ENCODE data around the gene TESK2.
"Not testable (repeated sequence)": the region's sequence is repeated elsewhere in the genome, so short reads cannot be mapped to it uniquely, and the experiment has no call there.

TESK2 gene

GRCh38 chr1:45507195-45507594 lies 16.2 kb upstream of the TESK2 start:
- peaks cover 23% of the 10 kb centered on the region for H3K36me3 ChIP-seq (ENCODE audit: control insufficient read depth, insufficient read depth, low read length)
- no peaks in the 10 kb centered on the region for H3K27me3 ChIP-seq (ENCODE audit: control insufficient read depth, insufficient read depth, low read length)
- no peaks in the 10 kb centered on the region for H3K4me1 ChIP-seq (ENCODE audit: control insufficient read depth, insufficient read depth, low read length)
- H3K9ac ChIP-seq (ENCODE audit: low read depth, low read length): no peak overlapping the region
- no peaks in the 10 kb centered on the region for H3K9me3 ChIP-seq (ENCODE audit: control insufficient read depth, insufficient read depth, low read length)
- H3K4me3 ChIP-seq (ENCODE audit: low read depth, low read length): no peak overlapping the region

DNA sequence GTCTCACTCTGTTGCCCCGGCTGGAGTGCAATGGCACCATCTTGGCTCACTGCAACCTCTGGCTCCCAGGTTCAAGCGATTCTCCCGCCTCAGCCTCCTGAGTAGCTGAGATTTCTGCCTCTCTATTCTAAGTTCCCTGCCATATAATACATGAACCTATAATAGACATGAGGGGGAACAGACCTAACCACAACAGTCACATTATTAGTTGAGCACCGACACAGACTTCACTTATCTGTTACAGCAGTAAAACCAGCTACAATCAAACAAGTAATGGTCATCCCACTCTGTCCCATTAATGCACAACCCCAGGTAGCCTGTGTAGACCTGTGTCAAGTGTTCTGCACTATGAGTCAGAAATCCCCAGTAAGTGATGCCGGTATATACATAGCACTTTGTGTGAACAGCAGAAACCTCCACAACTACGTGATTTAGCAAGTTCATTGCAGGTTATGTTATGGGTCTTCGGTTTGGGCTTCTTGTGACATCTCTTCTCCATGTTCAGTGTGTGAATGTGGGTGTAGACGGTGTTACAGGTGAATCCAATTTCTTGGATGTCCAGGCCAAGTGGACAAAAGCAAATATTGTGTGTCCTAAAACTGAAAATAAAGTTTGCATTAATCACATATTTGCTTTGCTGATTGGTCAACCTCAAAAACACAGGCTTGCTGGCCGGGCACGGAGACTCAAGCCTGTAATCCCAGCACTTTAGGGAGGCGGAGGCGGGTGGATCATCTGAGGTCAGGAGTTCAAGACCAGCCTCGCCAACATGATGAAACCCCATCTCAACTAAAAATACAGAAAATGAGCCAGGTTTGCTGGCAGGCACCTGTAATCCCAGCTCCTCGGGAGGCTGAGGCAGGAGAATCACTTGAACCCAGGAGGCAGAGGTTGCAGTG lies 12.7 kb upstream of the TESK2 start:
- no peaks in the 10 kb centered on the region for H3K9me3 ChIP-seq (ENCODE audit: control insufficient read depth, insufficient read depth, low read length)

GRCh38 chr1:45501505-45501859 lies 10.5 kb upstream of the TESK2 start:
- Histone ChIP-seq H3K9me3 (ENCODE audit: control insufficient read depth, insufficient read depth, low read length) (no peaks in the 10 kb centered on the region), H3K4me3 (ENCODE audit: low read depth, low read length) (no peak overlapping the region), H3K4me1 (ENCODE audit: control insufficient read depth, insufficient read depth, low read length) (peaks cover 3% of the 10 kb centered on the region), H3K36me3 (ENCODE audit: control insufficient read depth, insufficient read depth, low read length) (no peaks in the 10 kb centered on the region), H3K27me3 (ENCODE audit: control insufficient read depth, insufficient read depth, low read length) (no peaks in the 10 kb centered on the region), H3K9ac (ENCODE audit: low read depth, low read length) (no peak overlapping the region)

More for the DNA sequence above, 12.7 kb upstream of the TESK2 start:
- Histone ChIP-seq H3K36me3 (ENCODE audit: control insufficient read depth, insufficient read depth, low read length) (no peaks in the 10 kb centered on the region), H3K4me1 (ENCODE audit: control insufficient read depth, insufficient read depth, low read length) (peaks cover 1% of the 10 kb centered on the region), H3K27me3 (ENCODE audit: control insufficient read depth, insufficient read depth, low read length) (no peaks in the 10 kb centered on the region), H3K9ac (ENCODE audit: low read depth, low read length) (no peak overlapping the region), H3K4me3 (ENCODE audit: low read depth, low read length) (no peak overlapping the region)

DNA sequence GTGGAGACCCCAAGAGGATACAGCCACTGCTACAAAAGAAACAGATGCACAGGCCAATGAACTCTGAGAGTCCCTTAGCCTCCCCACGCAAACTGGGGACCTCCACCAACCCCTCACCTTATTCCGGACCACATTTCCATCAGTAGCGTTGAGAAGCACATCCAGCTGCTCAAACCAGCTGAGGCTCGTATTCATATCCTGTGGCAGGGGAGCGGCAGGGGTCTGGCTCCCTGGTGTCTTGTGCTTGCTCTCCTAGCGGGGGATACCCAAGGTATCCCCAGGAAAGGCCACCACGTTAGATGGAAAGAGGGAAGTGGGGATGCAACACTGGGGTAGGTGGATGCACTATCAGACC lies 8.4 kb upstream of the TESK2 start:
- Histone ChIP-seq H3K4me1 (ENCODE audit: control insufficient read depth, insufficient read depth, low read length) (peaks cover 3% of the 10 kb centered on the region), H3K9me3 (ENCODE audit: control insufficient read depth, insufficient read depth, low read length) (no peaks in the 10 kb centered on the region), H3K27me3 (ENCODE audit: control insufficient read depth, insufficient read depth, low read length) (no peaks in the 10 kb centered on the region), H3K36me3 (ENCODE audit: control insufficient read depth, insufficient read depth, low read length) (no peaks in the 10 kb centered on the region), H3K9ac (ENCODE audit: low read depth, low read length) (peak overlapping the region; percentile 13), H3K4me3 (ENCODE audit: low read depth, low read length) (peak overlapping the region; percentile 64)

DNA sequence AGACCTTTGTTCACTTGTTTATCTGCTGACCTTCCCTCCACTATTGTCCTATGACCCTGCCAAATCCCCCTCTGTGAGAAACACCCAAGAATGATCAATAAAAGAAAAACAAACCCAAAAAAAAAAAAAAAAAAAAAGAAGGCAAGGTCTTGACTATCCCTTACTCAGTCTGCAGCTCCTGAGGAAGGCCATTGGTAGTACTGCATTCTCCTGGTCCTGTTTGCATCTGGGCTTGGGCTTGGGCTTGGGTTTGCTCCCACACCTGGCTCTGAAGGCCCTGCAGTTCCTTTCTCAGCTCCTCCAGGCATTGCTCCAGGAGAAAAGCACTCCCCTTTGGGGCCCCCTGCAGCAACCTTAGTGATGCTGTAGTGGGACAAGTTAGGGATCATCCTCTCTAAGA lies 7.3 kb upstream of the TESK2 start:
- Histone ChIP-seq H3K4me1 (ENCODE audit: control insufficient read depth, insufficient read depth, low read length) (peaks cover 3% of the 10 kb centered on the region), H3K27me3 (ENCODE audit: control insufficient read depth, insufficient read depth, low read length) (no peaks in the 10 kb centered on the region), H3K9me3 (ENCODE audit: control insufficient read depth, insufficient read depth, low read length) (no peaks in the 10 kb centered on the region), H3K9ac (ENCODE audit: low read depth, low read length) (no peak overlapping the region), H3K36me3 (ENCODE audit: control insufficient read depth, insufficient read depth, low read length) (no peaks in the 10 kb centered on the region), H3K4me3 (ENCODE audit: low read depth, low read length) (peak overlapping the region; percentile 64)

DNA sequence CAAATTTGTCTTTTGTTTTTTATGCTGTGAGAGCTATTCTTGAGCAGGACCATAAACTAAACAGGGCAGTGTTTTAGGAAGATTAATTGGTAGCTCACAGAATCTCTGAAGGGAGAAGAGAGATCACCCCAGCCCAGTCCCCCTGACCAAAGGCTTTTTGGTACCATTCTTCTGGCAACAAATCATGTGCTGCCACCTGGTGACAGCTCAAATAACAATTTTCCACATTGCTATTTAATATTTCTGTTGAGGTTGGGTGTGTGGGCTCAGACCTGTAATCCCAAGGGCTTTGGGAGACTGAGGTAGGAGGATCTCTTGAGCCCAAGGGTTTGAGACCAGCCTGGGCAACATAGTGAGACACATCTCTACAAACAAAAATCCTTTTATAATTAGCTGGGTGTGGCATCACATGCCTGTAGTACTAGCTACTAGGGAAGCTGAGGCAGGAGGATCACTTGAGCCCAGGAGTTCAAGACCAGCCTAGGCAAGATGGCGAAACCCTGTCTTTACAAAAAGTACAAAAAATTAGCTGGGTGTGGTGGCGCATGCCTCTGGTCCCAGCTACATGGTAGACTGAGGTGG lies 2.2 kb upstream of the TESK2 start:
- no peak overlapping the region for H3K9ac ChIP-seq (ENCODE audit: low read depth, low read length)
- H3K9me3 ChIP-seq (ENCODE audit: control insufficient read depth, insufficient read depth, low read length): no peaks in the 10 kb centered on the region
- H3K27me3 ChIP-seq (ENCODE audit: control insufficient read depth, insufficient read depth, low read length): peaks cover 3% of the 10 kb centered on the region
- H3K4me1 ChIP-seq (ENCODE audit: control insufficient read depth, insufficient read depth, low read length): peaks cover 4% of the 10 kb centered on the region
- H3K36me3 ChIP-seq (ENCODE audit: control insufficient read depth, insufficient read depth, low read length): no peaks in the 10 kb centered on the region
- no peak overlapping the region for H3K4me3 ChIP-seq (ENCODE audit: low read depth, low read length)

DNA sequence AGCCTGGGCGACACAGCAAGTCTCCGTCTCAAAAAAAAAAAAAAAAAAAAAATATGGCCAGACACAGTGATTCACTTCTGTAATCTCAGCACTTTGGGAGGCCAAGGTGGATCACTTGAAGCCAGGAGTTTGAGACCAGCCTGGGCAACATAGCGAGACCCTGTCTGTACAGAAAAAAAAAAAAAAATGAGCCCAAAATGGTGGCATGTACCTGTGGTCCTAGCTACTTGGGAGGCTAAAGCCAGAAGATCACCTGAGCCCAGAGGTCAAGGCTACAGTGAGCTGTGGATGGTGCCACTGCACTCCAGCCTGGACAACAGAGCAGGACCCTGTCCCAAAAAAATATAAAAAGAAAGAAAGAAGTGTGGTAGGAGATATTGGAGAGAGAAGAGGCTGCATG lies 1.7 kb upstream of the TESK2 start:
- H3K4me3 ChIP-seq (ENCODE audit: low read depth, low read length): no peak overlapping the region
- H3K9me3 ChIP-seq (ENCODE audit: control insufficient read depth, insufficient read depth, low read length): no peaks in the 10 kb centered on the region
- no peak overlapping the region for H3K9ac ChIP-seq (ENCODE audit: low read depth, low read length)
- peaks cover 4% of the 10 kb centered on the region for H3K4me1 ChIP-seq (ENCODE audit: control insufficient read depth, insufficient read depth, low read length)
- H3K36me3 ChIP-seq (ENCODE audit: control insufficient read depth, insufficient read depth, low read length): no peaks in the 10 kb centered on the region
- peaks cover 3% of the 10 kb centered on the region for H3K27me3 ChIP-seq (ENCODE audit: control insufficient read depth, insufficient read depth, low read length)

DNA sequence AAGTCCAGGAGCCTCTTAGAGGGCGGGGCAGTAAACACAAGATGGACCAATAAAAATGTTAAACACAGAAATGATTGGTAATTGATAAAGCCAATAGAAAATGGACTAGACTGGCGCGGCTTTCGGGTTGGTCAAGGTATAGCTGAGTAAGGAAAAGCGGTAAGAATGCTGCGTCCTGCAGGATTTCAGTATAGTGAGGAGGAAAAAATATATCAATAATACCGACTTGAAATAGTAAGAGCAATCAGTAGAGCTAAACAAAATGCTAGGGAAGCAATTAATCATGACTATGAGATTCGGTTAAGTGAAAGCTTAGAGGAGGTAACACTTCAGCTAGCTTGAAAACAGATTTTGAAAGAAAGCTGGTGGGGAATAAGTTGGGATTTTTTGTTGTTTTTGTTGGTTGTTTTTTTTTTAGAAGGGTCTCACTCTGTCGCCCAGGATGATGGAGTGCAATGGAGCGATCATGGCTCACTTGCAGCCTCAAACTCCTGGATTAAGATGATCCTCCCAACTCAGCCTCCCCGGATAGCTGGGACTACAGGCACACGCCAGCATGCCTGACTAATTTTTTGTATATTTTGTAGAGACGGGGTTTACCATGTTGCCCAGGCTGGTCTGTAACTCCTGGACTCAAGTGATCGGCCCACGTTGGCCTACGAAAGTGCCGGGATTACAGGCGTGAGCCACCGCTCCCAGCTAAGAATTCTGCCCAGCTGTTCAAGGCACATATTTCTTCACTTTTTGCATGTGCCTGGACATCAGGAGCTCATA lies 711 bp upstream of the TESK2 start:
- Histone ChIP-seq H3K9ac (ENCODE audit: low read depth, low read length) (no peak overlapping the region), H3K4me3 (ENCODE audit: low read depth, low read length) (peak overlapping the region; percentile 39), H3K27me3 (ENCODE audit: control insufficient read depth, insufficient read depth, low read length) (peaks cover 3% of the 10 kb centered on the region), H3K9me3 (ENCODE audit: control insufficient read depth, insufficient read depth, low read length) (no peaks in the 10 kb centered on the region), H3K36me3 (ENCODE audit: control insufficient read depth, insufficient read depth, low read length) (no peaks in the 10 kb centered on the region), H3K4me1 (ENCODE audit: control insufficient read depth, insufficient read depth, low read length) (peaks cover 4% of the 10 kb centered on the region)

DNA sequence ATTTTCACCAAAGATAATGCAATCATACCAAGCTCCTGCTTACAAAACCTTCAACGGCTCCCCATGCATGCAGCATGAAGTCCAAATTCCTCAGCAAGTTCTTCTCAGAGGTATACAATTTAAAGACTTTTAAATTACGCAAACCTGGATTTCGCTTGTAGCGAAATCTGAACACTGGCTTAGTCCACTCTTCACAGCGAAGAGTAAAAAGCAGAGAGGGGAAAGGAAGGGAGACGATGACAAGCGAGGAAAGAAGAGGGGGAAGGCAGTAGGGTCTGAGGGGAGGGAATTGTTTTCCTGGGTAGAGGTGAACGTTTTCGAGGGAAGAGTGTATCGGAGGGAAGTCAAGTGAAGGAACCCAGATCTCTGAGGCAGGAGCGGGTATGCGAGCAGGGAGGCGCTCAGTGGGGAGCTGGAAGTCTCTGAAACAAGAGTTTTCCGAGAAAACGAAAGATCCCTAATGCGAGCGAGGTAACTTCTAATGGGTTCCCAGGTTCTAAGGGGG lies 790 bp downstream of the TESK2 start:
- H3K4me3 ChIP-seq (ENCODE audit: low read depth, low read length): peak overlapping the region; percentile 61
- peaks cover 3% of the 10 kb centered on the region for H3K27me3 ChIP-seq (ENCODE audit: control insufficient read depth, insufficient read depth, low read length)
- H3K36me3 ChIP-seq (ENCODE audit: control insufficient read depth, insufficient read depth, low read length): no peaks in the 10 kb centered on the region
- no peaks in the 10 kb centered on the region for H3K9me3 ChIP-seq (ENCODE audit: control insufficient read depth, insufficient read depth, low read length)
- peak overlapping the region; percentile 47 for H3K9ac ChIP-seq (ENCODE audit: low read depth, low read length)
- peaks cover 4% of the 10 kb centered on the region for H3K4me1 ChIP-seq (ENCODE audit: control insufficient read depth, insufficient read depth, low read length)

DNA sequence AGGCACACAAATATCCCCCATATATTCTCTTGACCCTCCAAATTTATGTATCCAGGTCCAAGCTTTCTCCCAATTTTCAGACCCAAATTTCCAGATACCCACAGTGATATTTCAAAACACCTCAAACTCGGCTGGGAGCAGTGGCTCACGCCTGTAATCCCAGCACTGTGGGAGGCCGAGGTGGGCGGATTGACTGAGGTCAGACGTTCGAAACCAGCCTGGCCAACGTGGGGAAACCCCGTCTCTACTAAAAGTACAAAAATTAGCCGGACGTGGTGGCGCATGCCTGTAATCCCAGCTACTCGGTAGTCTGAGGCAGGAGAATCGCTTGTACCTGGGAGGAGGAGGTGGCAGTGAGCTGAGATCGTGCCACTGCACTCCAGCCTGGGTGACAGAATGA lies 1.6 kb downstream of the TESK2 start:
- H3K27me3 ChIP-seq (ENCODE audit: control insufficient read depth, insufficient read depth, low read length); H3K4me1 ChIP-seq (ENCODE audit: control insufficient read depth, insufficient read depth, low read length); H3K9ac ChIP-seq (ENCODE audit: low read depth, low read length); H3K9me3 ChIP-seq (ENCODE audit: control insufficient read depth, insufficient read depth, low read length); H3K36me3 ChIP-seq (ENCODE audit: control insufficient read depth, insufficient read depth, low read length): not testable (repeated sequence)
- peak overlapping the region; percentile 61 for H3K4me3 ChIP-seq (ENCODE audit: low read depth, low read length)

GRCh38 chr1:45488666-45489377 lies 2.1 kb downstream of the TESK2 start:
- H3K36me3 ChIP-seq (ENCODE audit: control insufficient read depth, insufficient read depth, low read length): no peaks in the 10 kb centered on the region
- peaks cover 3% of the 10 kb centered on the region for H3K27me3 ChIP-seq (ENCODE audit: control insufficient read depth, insufficient read depth, low read length)
- H3K4me3 ChIP-seq (ENCODE audit: low read depth, low read length): peak overlapping the region; percentile 61
- H3K9ac ChIP-seq (ENCODE audit: low read depth, low read length): no peak overlapping the region
- no peaks in the 10 kb centered on the region for H3K9me3 ChIP-seq (ENCODE audit: control insufficient read depth, insufficient read depth, low read length)
- peaks cover 4% of the 10 kb centered on the region for H3K4me1 ChIP-seq (ENCODE audit: control insufficient read depth, insufficient read depth, low read length)

Measured in iPS-15b (cell line).